HUDEP-2 (cell line): ENCODE results near the gene CYFIP2.
"Not testable (repeated sequence)": the region's sequence is repeated elsewhere in the genome, so short reads cannot be mapped to it uniquely, and the experiment has no call there.

Experiments used
- DNase-seq, 76 experiments: peaks; one replicate each; lab custom pipeline; 2025; ENCODE audit not compliant: unreplicated experiment in 76 of 76; lab: John Stamatoyannopoulos, UW

Gene CYFIP2

GRCh38 chr5:157265714-157266285 lies at the start of gene CYFIP2:
Gene CYFIP2 (plus strand): TSS chr5:157266123. CDS start chr5:157285362, 19,239 bp downstream.
- DNase-seq: peak in 12 of 76 experiments; percentile 1 to 48 (median 8)

DNA sequence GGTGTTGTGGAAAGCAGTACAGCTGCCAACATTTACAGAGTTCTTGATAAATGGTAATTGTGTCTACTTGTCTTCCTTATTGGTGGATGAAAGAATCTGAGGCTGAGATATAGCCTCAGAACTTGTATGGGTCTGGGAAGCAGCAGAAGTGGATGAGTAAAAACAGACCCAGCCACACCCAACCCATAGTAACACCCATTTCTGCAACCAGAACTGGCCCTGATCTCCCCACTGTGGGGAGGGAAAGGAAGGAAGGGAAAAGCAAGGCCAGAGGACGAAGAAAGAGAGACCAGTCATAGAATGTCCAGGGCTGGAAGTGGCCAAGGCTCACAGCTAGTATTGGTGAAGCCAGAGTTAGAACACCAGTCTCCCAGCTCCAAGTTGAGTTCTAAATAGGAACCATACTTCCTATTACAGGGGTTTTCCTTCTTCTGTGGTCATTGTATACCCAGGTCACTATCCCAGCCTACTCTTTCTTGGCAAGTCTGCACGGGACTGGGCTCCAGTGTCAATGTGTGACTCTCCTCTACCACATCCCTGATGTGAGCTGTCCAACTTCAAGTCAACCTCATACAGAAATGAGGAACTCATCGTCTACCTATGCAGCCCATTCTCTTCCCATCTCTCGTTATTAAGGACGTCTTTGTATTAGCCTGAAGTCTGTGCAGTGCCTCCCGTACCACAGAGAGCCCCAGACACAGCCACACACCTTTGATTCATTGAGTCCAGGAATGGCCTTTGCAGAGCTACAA lies 49.4 kb upstream of the CYFIP2 start:
- no peak for DNase-seq

DNA sequence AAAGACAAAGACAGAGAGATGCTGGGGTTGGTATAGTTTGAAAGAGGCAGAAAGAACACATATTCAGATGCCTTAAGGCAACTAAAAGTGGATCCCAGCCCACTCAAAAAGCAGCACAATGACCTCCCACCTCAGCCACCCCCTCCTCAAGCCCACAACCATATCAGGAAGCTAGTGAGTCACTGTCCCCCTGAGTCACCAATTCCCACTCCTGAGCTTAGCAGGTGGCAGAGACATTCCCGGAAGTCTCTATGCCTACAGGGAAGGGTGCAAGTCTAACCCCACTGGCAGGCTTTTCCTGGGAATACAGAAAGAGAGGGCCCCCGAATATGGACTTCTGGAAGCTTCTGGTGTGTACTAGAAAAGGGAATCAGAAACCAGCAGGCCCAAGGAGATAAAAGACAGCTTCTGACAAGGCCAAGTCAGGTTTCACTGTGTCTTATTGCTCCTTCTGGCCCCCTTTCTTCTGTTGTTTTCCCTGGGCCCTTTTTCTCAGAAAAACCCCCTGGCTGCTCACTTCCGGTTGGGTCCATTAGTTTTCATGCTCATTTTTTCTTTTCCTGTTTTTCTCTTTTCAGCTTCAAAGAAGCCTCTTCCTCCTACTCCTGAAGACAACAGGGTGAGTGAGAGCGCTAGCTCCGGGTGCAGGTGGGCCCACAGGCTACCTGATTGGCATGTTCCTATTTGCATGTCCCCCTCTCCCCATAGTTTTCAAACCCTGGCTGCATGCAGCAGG lies 48.5 kb upstream of the CYFIP2 start:
- no peak for DNase-seq

- DNase-seq: no peak
Observed at GRCh38 chr5:157219491-157220271, 46.2 kb upstream of the CYFIP2 start.

DNA sequence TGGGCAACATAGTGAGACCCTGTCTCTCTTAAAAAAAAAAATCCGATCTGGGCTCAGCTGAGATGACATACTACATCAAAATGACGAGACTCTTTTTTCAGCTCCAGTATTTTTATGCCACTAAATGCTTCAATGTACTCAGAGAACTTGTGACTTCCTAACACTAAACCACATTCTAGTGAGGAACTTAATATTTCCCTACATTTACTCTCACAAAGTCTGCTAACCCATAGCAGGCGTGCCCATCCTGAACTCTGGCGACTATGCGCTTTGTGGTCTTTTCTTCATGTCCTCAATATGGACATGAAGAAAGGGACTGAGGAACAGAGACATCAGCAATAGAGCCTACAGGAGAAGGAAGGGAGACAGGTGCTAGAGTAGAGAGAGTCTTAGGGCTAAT lies 44.0 kb upstream of the CYFIP2 start:
- DNase-seq: no peak

DNA sequence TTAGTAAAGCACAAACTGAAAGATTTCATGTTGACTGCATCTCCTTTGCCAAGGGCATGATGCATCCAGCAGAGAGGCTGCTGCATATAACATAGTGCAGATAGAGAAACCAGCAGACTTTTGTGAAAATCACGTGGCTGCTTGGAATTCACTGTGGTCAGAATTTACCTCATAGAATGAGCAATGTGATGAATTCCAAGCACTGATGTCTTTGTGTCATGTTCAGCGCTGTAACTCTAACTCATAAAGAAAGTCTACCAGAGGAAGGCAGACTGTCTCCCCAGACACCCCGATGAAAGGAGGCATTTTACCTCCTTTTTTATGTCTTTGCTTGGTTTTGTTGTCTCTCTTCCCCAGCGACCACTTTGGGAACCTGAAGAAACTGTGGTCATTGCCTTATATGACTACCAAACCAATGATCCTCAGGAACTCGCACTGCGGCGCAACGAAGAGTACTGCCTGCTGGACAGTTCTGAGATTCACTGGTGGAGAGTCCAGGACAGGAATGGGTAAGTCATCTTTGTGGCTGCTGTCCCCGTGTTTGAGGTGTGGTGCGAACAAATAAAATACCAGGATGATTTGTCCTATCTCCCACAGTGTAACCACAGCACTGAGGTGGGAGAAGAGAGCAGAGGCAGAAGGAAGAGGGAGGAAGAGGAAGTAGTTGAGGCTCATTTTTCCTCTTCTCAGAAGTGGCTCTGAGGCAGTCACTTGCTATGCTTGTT lies 43.3 kb upstream of the CYFIP2 start:
- DNase-seq: no peak

DNA sequence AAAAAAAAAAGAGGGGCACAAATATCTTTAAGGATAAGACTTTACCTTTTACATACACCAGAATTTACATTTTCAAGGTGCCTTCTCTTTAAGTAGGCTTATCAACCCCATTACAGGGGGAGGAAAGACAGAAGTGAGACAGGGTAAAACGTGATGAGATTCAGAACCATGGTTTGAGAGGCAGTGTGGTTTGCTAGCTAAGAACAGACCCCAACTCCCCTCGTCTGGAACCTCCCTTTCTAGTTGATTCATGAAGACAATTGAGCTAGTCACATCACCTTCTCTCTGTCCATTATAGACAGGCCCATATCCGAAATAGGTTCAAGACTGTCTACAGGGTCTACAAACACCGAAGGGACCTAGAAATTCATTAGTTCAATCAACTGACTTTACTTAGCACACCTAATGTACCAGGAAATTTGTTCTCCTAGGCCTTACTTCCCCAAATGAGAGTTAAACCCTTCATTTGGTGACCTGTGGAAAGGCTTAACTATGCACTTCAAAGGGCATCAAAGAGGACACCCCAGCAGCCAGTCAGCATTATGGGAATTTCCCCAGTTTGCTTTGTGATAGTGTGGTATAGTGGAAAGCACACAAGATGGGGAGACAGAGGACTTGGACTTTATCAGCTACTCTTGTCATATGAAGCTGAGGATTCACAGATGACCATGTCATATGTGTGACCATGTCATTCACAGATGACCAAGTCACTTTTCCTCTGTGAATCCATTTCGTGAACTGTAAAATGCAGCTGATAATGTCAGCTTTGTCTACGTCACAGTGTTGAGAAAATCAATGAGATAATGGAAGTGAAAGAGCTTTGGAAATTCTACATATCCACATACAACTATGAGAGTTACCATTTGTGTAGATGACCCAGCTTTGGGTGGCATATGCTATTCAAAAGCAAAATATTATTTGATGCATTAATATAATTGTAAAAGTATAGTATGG lies 40.2 kb upstream of the CYFIP2 start:
- DNase-seq: no peak

DNA sequence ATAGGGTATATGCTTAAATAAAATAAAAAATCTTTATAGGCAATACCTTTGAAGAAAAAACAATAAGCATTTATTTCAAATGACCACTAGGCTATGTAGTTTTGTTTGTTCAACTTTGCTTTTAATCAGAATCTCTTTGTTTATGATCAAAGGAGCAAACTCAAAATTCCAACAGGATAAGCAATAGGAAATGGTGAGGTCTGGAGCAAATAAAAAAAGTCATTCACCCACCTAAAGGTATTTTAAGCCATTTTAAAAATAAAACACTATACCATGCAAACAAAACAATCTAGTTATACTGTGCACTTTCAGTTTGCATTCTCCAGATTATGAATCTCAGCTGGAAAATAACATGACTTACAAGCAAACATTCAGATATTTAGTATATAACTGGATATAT lies 35.3 kb upstream of the CYFIP2 start:
- no peak for DNase-seq

GRCh38 chr5:157232706-157233105 lies 33.2 kb upstream of the CYFIP2 start:
- DNase-seq: no peak

DNA sequence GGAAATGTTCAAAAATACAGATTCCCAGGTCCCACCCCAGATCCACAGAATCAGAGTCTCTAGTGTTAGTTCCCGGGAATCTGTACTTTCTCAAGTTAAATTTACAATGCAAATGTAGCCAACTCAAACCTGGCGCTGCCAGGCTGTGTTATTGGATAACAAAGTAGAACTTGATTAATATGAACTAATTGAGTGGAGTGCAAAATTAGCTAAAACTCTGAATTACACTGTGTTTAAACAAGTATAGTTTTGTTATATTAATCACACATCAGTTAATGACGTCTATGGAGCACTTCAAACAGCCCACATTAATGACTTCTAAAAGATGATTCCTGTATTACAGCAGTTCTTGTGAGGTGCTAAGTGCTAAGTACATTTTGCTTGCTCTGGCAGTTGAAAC lies 32.4 kb upstream of the CYFIP2 start:
- DNase-seq: no peak

DNA sequence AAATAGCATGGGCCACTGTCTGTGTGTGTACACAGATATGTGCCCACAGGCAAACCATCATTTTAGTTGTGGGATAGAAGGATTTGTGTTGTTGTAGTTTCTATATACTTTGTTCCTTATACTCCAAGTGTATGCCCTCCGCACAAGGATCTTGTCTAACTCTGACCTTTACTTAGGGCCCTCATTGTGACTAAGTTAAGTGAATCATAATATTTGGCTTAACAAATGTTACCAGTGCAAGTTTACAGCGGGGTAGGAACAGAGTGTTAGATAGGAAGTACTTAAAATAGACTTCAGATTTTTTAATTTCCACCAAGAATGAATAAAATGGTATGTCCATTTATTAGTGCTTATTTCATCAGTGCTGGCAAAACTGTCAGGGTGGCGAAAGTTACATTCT lies 29.5 kb upstream of the CYFIP2 start:
- no peak for DNase-seq

DNA sequence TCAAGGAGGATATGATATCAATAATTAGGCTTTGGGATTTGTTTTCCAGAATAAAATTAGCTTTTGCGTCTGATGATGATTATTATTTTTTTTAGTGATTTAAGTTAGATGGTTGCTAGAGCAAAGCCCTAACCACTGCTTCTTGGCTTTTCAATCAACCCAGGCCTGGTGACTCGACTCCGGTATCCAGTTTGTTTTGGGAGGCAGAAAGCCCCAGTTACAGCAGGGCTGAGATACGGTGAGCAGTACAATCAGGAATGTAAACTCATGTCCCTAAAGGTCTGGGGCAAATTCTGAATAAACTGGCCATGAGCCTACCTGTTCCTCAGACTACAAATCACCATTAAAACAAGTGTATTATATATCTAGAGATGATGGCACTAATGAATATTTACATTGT lies 24.4 kb upstream of the CYFIP2 start:
- no peak for DNase-seq

- DNase-seq: not testable (repeated sequence)
Observed at GRCh38 chr5:157244704-157245103, 21.2 kb upstream of the CYFIP2 start.

- peak in 1 of 76 experiments; percentile 9 for DNase-seq
Observed at GRCh38 chr5:157245476-157245875, 20.4 kb upstream of the CYFIP2 start.

- DNase-seq: peak in 26 of 76 experiments; percentile 1 to 77 (median 17)
Observed at GRCh38 chr5:157245886-157246285, 20.0 kb upstream of the CYFIP2 start.

DNA sequence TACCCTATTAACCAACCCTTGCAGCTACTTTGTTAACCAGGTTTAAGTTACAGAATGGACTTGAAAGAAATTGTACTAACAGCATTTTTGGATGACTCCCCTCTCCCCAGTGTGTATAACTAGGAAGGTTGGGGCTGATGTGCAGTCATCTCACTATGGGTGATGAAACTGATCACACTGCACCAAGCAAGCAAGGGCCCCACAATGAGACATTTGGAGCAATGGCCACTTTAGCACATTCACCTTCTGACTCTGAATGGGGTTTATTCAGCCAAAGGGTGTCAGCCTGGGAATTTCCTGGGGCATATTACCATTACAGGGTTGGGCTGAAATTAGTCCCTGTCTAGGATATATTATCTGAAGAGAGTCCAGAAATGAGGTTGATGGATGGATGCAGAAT lies 18.7 kb upstream of the CYFIP2 start:
- DNase-seq: no peak

- DNase-seq: no peak
Observed at GRCh38 chr5:157248821-157249470, 17.0 kb upstream of the CYFIP2 start.

DNA sequence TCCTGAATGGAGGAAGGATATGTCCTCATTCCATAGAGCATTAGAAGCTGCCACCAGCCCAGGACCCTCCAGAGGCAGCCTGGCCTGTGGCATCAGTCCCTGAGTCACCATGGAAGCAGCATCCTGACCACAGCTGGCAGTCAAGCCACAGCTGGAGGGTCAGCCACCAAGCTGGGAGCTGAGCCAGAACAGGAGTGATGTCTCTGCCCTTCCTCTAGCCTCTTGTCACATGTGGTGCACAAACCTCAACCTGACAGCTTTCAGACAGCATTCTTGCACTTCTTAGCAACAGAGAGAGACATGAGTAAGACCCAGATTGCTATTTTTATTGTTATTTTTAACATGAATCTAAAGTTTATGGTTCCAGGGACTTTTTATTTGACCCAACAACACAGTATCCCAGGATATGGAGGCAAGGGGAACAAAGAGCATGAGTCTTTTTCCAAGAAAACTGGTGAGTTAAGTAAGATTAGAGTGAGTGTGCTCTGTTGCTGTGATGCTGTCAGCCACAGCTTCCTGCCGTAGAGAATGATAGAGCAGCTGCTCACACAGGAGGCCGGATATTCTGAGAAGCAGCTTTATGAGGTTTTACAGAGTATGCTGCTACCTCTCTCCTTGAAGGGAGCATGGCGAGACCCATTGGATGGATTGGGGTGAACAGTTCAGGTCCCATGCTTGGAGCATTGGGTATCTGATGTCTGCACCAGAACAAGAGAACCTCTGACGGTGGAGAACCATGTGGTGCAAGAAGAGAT lies 13.0 kb upstream of the CYFIP2 start:
- DNase-seq: peak in 1 of 76 experiments; percentile 3
